Middle frontal gyrus (tissue), 1 donor: ENCODE measurements around the gene AVPR1B.
A peak's percentile ranks its signal among the peaks of the same experiment; 100 is the strongest.

Experiments used
- DNase-seq: peaks from one replicate; pipeline ENCODE4 v3.0.0-alpha.2; 2015; ENCODE audit warnings: low spot score; ENCODE audit errors: extremely low spot score

The AVPR1B gene

GRCh38 chr1:206112600-206113301 lies 4.4 kb downstream of the AVPR1B start:
- no peak for DNase-seq

GRCh38 chr1:206111271-206111927 lies 5.8 kb downstream of the AVPR1B start:
- DNase-seq = no peak

GRCh38 chr1:206110820-206111219 lies 6.4 kb downstream of the AVPR1B start:
- DNase-seq = no peak

- DNase-seq = no peak
These were observed 7.0 kb downstream of the AVPR1B start for GRCh38 chr1:206110161-206110560.

GRCh38 chr1:206109718-206110117 lies 7.5 kb downstream of the AVPR1B start:
- DNase-seq = no peak

- no peak for DNase-seq
These were observed 8.6 kb downstream of the AVPR1B start for GRCh38 chr1:206108635-206109034.

GRCh38 chr1:206107168-206107544 lies 10.0 kb downstream of the AVPR1B start:
- DNase-seq = no peak

- peak; percentile 78 for DNase-seq
These were observed 10.6 kb downstream of the AVPR1B start for GRCh38 chr1:206106328-206107167.

- no peak for DNase-seq
These were observed 11.7 kb downstream of the AVPR1B start for GRCh38 chr1:206105464-206105995.

- DNase-seq = no peak
These were observed 13.2 kb downstream of the AVPR1B start for GRCh38 chr1:206103979-206104378.

- no peak for DNase-seq
These were observed 14.8 kb downstream of the AVPR1B start for GRCh38 chr1:206102292-206102936.

GRCh38 chr1:206101351-206102045 lies 15.7 kb downstream of the AVPR1B start:
- DNase-seq = no peak

GRCh38 chr1:206100226-206100815 lies 16.9 kb downstream of the AVPR1B start:
- DNase-seq = no peak

GRCh38 chr1:206098242-206098919 lies 18.8 kb downstream of the AVPR1B start:
- no peak for DNase-seq

- no peak for DNase-seq
These were observed 19.8 kb downstream of the AVPR1B start for GRCh38 chr1:206097381-206097780.

GRCh38 chr1:206094024-206094423 lies 23.2 kb downstream of the AVPR1B start:
- DNase-seq = no peak

GRCh38 chr1:206089341-206089740 lies 27.8 kb downstream of the AVPR1B start:
- no peak for DNase-seq

GRCh38 chr1:206087091-206087490 lies 30.1 kb downstream of the AVPR1B start:
- DNase-seq = no peak

- DNase-seq = no peak
These were observed 33.4 kb downstream of the AVPR1B start for GRCh38 chr1:206083750-206084149.
